CD4-positive, alpha-beta T cell (primary cell): ENCODE measurements around the gene GOLGA7B. TPM values are rescaled to one million over a fixed set of nuclear protein-coding genes. Genes with fewer than 3 reads are reported as not detected.
A peak's percentile ranks its signal among the peaks of the same experiment; 100 is the strongest.

Experiments used
- ATAC-seq: fragments of 200-7000 bp; cut with Tn5 transposase; one replicate; pipeline ENCODE4 v1.10.0; 2022; ENCODE audit warnings: mild to moderate bottlenecking; ENCODE audit not compliant: poor library complexity
- CTCF ChIA-PET: fragments of 350-600 bp; sonication (Branson Sonifier 250); formaldehyde crosslinking; loops from one replicate; lab custom pipeline; 2021; ENCODE audit warnings: antibody characterized with exemption, inconsistent platforms; lab: Charles Lee
- POLR2A ChIA-PET: fragments of 350-600 bp; sonication (Branson Sonifier 250); formaldehyde crosslinking; loops from one replicate; lab custom pipeline; 2021; ENCODE audit warnings: antibody characterized with exemption, inconsistent platforms; lab: Charles Lee
- DNase-seq, 14 experiments: peaks; one replicate each; pipeline ENCODE4 v3.0.0-alpha.2; 2013 to 2020; ENCODE audit warnings: mixed read lengths in 2 of 14
- H3K27ac ChIP-seq, 2 donors: one replicate each; pipeline versions ENCODE4 v1.5.1 to v1.7.0; 2013; ENCODE audit warnings: low read length in 2 of 2, low read depth in 1 of 2, mild to moderate bottlenecking in 1 of 2
- H3K27me3 ChIP-seq, 2 experiments: 1 replicate in 1 of 2; 2 replicates in 1 of 2; pipeline versions ENCODE4 v1.6.1 to v1.7.0; 2013; ENCODE audit warnings: low read length in 2 of 2, control low read depth in 1 of 2, mild to moderate bottlenecking in 1 of 2, moderate library complexity in 1 of 2; ENCODE audit not compliant: insufficient read depth in 2 of 2, control insufficient read depth in 1 of 2
- H3K36me3 ChIP-seq: one replicate; pipeline ENCODE4 v1.6.1; 2013; ENCODE audit warnings: low read length, control low read depth; ENCODE audit not compliant: insufficient read depth
- H3K4me1 ChIP-seq: one replicate; pipeline ENCODE4 v1.6.1; 2013; ENCODE audit warnings: low read length, control low read depth; ENCODE audit not compliant: insufficient read depth
- H3K4me3 ChIP-seq: one replicate; pipeline ENCODE4 v1.5.1; 2013; ENCODE audit warnings: mild to moderate bottlenecking, low read length, moderate library complexity
- H3K9me3 ChIP-seq, 2 experiments: 1 replicate in 1 of 2; 2 replicates in 1 of 2; pipeline versions ENCODE4 v1.6.1 to v1.7.0; 2013; ENCODE audit warnings: low read length in 2 of 2, mild to moderate bottlenecking in 2 of 2, control low read depth in 1 of 2, moderate library complexity in 1 of 2; ENCODE audit not compliant: control insufficient read depth in 1 of 2, insufficient read depth in 1 of 2
- H3K27ac Mint-ChIP-seq: one replicate; pipeline ENCODE4 v1.8.0; 2020; ENCODE audit warnings: mixed read lengths
- H3K27me3 Mint-ChIP-seq: one replicate; pipeline ENCODE4 v1.8.0; 2021; ENCODE audit warnings: mixed read lengths
- H3K36me3 Mint-ChIP-seq: one replicate; pipeline ENCODE4 v1.8.0; 2021; ENCODE audit warnings: low read depth, mixed read lengths
- H3K4me1 Mint-ChIP-seq: one replicate; pipeline ENCODE4 v1.8.0; 2021; ENCODE audit warnings: low read depth, mixed read lengths
- H3K4me3 Mint-ChIP-seq: one replicate; pipeline ENCODE4 v1.8.0; 2020; ENCODE audit warnings: mild to moderate bottlenecking, mixed read lengths
- H3K9me3 Mint-ChIP-seq: one replicate; pipeline ENCODE4 v1.8.0; 2020; ENCODE audit warnings: mixed read lengths
- intact Hi-C, 2 experiments: fragments of 100-400 bp; cut with DNase I in 1 of 2; cut with micrococcal nuclease in 1 of 2; formaldehyde crosslinking; loops; one replicate each; pipeline versions ENCODE4 v1.15.1 to v1.9.0; 2023 to 2025; cut with DNase I, micrococcal nuclease
- total RNA-seq, 174 experiments: library from RNA in 2 of 174; stranded (reverse) in 2 of 174; gene quantifications; one replicate each; pipeline ENCODE4 v1.2.3 and lab custom pipeline; 2021 to 2026
- TF ChIP-seq, protein P1 (sequence below): fragments of 200-600 bp; IDR thresholded peaks from one replicate; pipeline ENCODE4 v1.8.0; 2022; ENCODE audit warnings: antibody characterized with exemption, mild to moderate bottlenecking

The GOLGA7B gene
- total RNA-seq, 2 experiments from 2014 or later: 4.5 to 6.1 TPM

DNA sequence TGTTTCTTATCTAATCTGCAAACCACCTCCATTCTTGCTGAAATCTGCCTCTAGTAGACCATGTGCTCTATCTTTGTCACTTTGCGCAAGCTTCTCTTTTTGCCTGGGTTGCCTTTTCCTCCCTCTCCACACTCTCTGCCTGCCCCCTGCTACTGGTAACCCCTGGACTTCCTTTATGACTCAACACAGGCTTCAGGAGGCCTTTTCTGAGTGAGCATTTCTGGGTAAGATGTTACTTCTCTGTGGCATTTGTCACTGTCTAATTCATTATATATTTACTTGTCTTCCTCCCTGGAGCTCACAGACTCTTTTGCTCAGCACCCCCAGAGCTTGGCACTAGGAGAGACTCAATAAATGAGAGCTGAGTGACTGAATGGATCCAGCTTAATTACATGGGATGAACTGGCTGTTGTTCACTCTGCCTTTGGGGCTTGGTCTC is 8.4 kb downstream of the GOLGA7B start:
- CTCF ChIA-PET: interaction anchor here (0.5 to 1.0 kb wide), 2 partner anchors 11 to 203 kb away, joined by 3 read pairs; no protein-coding TSS in a partner anchor
- H3K36me3 ChIP-seq: peaks cover 6% of the 10 kb centered on the region
- TF ChIP-seq, protein P1, sequence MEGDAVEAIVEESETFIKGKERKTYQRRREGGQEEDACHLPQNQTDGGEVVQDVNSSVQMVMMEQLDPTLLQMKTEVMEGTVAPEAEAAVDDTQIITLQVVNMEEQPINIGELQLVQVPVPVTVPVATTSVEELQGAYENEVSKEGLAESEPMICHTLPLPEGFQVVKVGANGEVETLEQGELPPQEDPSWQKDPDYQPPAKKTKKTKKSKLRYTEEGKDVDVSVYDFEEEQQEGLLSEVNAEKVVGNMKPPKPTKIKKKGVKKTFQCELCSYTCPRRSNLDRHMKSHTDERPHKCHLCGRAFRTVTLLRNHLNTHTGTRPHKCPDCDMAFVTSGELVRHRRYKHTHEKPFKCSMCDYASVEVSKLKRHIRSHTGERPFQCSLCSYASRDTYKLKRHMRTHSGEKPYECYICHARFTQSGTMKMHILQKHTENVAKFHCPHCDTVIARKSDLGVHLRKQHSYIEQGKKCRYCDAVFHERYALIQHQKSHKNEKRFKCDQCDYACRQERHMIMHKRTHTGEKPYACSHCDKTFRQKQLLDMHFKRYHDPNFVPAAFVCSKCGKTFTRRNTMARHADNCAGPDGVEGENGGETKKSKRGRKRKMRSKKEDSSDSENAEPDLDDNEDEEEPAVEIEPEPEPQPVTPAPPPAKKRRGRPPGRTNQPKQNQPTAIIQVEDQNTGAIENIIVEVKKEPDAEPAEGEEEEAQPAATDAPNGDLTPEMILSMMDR: no peak
- DNase-seq (peak in 1 of 14 experiments; percentile 14), ATAC-seq (no peak)
- no peaks in the 10 kb centered on the region for H3K27me3 Mint-ChIP-seq
- H3K4me3 ChIP-seq: no peak overlapping the region
- no peaks in the 10 kb centered on the region for H3K27me3 ChIP-seq
- no peak overlapping the region for H3K4me3 Mint-ChIP-seq
- peaks cover 6% of the 10 kb centered on the region for H3K36me3 Mint-ChIP-seq
- intact Hi-C loops: loop anchor here in 1 of 2 experiments (10.0 kb wide), 1 partner anchor 587 kb away; the partner anchor contains the start of gene HPS1
- H3K4me1 Mint-ChIP-seq: peaks cover 20% of the 10 kb centered on the region
- no peaks in the 10 kb centered on the region for H3K9me3 Mint-ChIP-seq
- H3K9me3 ChIP-seq: no peaks in the 10 kb centered on the region
- POLR2A ChIA-PET: no interaction called here
- H3K4me1 ChIP-seq: peaks cover 8% of the 10 kb centered on the region
- H3K27ac Mint-ChIP-seq: no peak overlapping the region
- no peak overlapping the region for H3K27ac ChIP-seq

DNA sequence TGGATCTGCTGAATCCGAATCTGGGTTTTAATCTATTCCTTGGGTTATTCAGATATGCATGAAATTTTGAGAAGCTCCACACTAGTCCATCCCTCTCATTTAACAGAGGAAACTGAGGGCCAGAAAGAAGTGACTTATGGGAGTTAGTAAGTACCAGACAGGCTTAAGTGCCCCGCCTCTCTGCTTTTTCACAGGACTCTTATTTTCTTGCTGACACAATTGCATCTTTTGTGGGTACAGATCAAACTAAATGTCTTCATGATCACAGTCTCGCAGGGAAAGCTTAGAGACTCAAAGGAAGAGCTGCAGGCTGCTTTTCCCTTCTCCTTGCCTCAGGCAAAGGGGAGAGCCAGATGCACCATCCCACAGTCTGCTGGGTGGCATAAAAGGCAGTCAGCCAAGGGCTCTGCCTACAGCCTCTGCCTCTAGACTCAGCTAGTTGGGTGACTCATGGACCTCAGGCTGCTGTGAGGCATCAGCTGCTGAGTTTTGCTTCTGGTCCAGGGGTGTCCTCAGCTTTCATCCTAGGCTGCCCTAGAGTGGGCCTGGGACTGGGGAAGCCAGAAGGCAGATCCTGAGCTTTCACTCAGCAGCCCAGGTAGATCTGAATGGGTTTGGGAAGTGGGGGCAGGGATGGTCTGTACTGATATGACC is 11.6 kb downstream of the GOLGA7B start:
- H3K4me1 ChIP-seq: no peaks in the 10 kb centered on the region
- Mint-ChIP-seq H3K4me1 (peaks cover 11% of the 10 kb centered on the region), H3K36me3 (peaks cover 11% of the 10 kb centered on the region), H3K9me3 (no peaks in the 10 kb centered on the region), H3K27me3 (no peaks in the 10 kb centered on the region), H3K4me3 (no peak overlapping the region), H3K27ac (no peak overlapping the region)
- DNase-seq (no peak), ATAC-seq (no peak)
- no peak overlapping the region for H3K4me3 ChIP-seq
- ChIA-PET POLR2A (interaction anchor here (0.7 kb wide), 1 partner anchor 8 kb away, joined by 3 read pairs; no protein-coding TSS in a partner anchor), CTCF (interaction anchor here (0.9 kb wide), 1 partner anchor 8 kb away, joined by 4 read pairs; no protein-coding TSS in a partner anchor)
- peaks cover 14% of the 10 kb centered on the region for H3K36me3 ChIP-seq
- TF ChIP-seq, protein P1: no peak
- H3K27me3 ChIP-seq: no peaks in the 10 kb centered on the region
- H3K9me3 ChIP-seq: no peaks in the 10 kb centered on the region
- no peak overlapping the region for H3K27ac ChIP-seq
- intact Hi-C loops: no loop called here

DNA sequence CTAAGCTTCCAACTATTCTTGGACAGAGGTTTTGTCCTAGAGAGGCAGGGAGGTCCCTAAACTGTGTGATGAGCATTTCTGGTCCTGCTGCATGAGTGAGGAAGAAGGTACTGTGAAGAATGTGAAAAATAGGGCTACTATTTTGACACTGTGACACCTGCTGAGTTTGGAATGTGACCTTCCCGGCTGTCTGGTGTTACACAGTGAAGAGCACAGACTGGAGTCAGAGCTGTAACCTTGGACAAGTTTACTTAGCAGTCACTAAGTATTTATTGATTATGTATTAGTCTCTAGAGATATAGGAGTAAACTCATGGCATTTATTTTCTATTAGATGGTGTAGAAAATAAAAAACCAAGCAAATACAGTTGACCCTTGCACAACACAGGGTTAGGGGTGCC is 12.3 kb downstream of the GOLGA7B start:
- H3K27ac ChIP-seq: no peak overlapping the region
- peaks cover 11% of the 10 kb centered on the region for H3K36me3 Mint-ChIP-seq
- H3K4me3 ChIP-seq: no peak overlapping the region
- no peaks in the 10 kb centered on the region for H3K9me3 Mint-ChIP-seq
- H3K27ac Mint-ChIP-seq: no peak overlapping the region
- peaks cover 11% of the 10 kb centered on the region for H3K4me1 Mint-ChIP-seq
- ATAC-seq (no peak), DNase-seq (no peak)
- no peaks in the 10 kb centered on the region for H3K4me1 ChIP-seq
- CTCF ChIA-PET: no interaction called here
- no peak overlapping the region for H3K4me3 Mint-ChIP-seq
- no peaks in the 10 kb centered on the region for H3K9me3 ChIP-seq
- TF ChIP-seq, protein P1: no peak
- POLR2A ChIA-PET: no interaction called here
- intact Hi-C loops: no loop called here
- H3K27me3 ChIP-seq: no peaks in the 10 kb centered on the region
- no peaks in the 10 kb centered on the region for H3K27me3 Mint-ChIP-seq
- peaks cover 17% of the 10 kb centered on the region for H3K36me3 ChIP-seq
